Measurements from ENCODE around the gene TMEM63C.

TMEM63C gene

DNA sequence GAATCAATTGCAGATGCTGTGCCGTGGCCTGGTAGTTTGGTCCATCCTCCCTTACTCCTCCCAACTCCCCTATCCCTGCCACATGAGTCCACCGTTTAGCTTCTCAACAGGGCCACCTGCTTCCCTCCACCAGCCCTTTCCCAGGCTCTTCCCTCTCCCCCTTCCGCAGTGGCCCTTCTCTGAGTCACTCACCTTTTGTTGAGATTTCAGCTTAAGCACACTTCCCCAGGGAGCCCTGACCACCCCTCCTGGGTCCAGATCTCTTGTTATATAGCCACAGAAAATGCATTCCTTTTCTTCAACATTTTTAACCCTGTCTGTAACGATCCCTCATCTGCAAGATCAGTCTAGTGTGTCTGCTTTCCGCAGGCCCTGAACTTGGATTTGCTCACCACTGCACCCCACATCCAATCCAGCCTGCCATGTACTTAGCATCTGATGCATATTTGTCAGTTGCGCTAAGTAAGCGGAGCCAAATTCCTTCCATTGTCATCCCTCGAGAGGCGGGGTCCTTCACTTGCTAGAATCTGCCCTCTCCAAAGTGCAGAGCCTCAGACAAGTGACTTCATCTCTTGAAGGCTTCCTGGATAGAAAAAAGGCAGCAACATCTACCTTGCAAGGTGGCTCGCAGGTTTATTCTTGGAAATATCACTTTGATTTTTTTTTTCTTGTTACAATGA is 41.1 kb downstream of the TMEM63C start:
- DNase-seq, result peak in 2 of 3 experiments; percentile 27 to 45

GRCh38 chr14:77224212-77224611 is 42.6 kb downstream of the TMEM63C start:
- DNase-seq, result no peak

GRCh38 chr14:77225254-77225653 is 43.7 kb downstream of the TMEM63C start:
- no peak for DNase-seq

- DNase-seq, result no peak
Measured at GRCh38 chr14:77225892-77226557, 44.4 kb downstream of the TMEM63C start.

DNA sequence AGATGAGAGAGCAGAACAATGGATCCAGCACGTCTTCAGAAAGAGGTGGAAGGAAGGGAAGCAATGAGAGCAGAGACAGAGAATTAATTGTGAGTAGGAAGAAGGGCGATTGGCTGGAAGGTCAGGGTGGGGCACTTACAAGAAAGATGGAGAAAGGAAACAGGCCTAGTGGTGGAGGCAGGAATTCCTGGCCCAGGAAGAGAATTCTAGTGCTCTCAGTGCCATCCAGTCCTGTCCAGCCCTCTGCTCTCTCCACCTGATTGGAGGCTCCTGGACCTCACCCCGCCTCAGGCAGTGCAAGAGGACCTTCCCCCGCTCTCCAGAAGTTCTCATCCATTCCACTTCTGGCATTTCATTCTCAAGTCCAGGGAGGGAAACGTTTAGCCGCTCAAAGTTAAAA is 46.5 kb downstream of the TMEM63C start:
- DNase-seq, result no peak

DNA sequence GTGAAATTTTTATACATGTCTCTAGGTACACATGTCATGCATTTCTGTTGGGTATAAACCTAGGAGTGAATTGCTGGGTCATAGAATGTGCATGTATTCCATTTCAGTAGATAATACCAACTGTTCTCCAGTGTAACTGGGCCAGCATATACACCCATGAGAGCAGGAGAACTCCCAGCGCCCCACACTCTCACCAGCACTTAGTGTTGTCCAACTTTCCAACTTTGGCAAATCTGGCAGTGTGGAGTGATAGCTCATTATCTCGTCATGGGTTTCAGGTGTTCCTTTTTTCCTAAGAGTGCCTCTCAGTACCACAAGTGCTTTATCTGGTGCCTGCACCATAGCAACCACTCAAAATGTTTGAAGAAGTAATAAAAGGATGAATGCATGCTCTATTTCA is 49.3 kb downstream of the TMEM63C start:
- peak in 1 of 3 experiments; percentile 85 for DNase-seq

GRCh38 chr14:77231721-77232120 is 50.1 kb downstream of the TMEM63C start:
- no peak for DNase-seq

DNA sequence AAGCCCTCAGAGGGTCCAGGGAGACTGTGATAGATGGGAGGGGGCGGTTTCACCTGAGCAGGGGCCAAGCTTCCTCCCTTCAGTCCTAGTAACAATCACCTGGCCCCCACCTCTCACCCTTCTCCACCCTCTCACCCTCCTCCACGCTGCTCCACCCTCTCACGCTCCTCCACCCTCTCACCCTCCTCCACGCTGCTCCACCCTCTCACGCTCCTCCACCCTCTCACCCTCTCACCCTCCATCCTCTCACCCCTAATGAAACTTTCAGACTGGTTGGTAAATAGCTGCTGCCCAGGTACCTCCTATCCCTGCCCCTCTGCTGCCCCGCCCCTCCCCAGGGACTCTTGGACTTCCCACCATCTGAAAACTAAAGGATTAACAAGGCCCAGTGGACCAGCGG is 55.2 kb downstream of the TMEM63C start:
- no peak for DNase-seq

- DNase-seq, result no peak
Measured at GRCh38 chr14:77238356-77238755, 56.8 kb downstream of the TMEM63C start.

GRCh38 chr14:77238996-77239395 is 57.4 kb downstream of the TMEM63C start:
- no peak for DNase-seq

DNA sequence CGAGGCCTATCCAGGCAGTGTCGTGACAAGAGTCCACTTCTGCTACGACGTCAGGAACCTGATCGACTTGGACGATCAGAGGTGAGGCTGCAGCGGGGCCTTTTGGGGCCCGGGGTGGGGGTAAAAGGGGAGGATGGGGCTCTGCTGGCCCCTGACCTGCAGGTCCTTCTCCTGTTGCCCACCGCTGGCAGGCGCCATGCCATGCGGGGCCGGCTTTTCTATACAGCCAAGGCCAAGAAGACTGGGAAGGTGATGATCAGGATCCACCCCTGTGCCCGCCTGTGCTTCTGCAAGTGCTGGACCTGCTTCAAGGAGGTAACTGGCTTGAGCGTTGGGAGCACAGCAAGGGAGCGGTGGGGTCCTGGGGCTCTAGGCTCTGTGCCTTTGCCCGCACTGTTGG is 57.8 kb downstream of the TMEM63C start:
- no peak for DNase-seq

GRCh38 chr14:77240336-77240915 is 58.8 kb downstream of the TMEM63C start:
- DNase-seq, result peak in 1 of 3 experiments; percentile 16

DNA sequence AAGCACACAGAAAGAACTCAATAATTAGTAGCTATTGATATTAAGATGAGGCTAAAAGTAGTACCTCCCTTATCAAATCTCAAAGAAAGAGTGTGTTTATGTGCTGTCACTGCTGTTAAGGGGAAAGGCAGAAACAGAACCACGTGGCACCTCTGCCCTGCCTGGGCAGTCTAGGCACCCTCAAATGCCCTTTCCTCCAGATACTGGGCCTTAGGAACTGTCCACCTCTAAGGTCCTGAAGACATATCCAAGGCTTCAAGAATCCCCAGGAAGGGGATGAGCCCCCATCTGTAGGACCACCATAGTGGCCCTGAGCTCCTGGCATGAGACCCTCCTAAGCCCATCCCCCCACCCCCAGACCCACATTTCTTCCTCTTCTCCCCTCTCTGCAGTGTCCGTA is 60.4 kb downstream of the TMEM63C start:
- DNase-seq, result no peak

GRCh38 chr14:77242752-77243151 is 61.2 kb downstream of the TMEM63C start:
- no peak for DNase-seq

DNA sequence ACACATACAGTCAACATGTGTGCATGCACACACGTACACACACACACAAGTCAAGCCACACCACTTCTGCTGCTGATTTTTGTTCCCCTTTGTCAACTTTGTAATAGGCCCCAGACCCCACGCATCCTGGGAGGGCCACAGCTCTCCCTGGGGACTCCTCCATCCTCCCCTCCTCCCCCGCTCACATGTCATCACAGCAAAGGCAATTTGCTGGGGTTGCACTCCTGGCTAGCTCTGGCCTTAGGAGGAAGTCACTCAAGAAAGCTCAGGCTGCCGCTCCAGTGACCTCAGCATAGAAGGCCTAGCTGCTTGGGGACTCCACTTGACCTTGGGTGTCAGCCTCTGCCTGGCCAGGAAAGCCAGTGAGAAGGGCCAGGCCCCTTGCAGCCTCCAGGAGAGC is 62.3 kb downstream of the TMEM63C start:
- DNase-seq, result no peak

DNA sequence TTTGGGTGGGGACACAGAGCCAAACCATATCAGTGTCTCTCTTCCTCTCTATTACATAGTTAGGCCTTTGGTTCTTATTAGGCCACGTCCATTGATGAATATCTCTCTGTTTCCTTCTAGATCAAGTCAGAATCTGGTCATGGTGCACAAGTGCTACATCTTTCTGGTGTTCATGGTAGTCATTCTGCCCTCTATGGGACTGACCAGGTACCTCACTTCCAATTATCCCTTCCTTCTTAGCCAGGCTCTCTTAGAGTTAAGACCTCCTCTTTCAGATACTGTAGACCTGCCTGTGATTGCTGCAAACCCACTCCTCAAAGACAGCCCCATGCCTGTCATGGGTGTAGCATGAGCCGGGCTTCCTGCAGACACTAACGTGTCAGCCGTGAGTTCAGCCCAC is 64.2 kb downstream of the TMEM63C start:
- DNase-seq, result peak in 1 of 3 experiments; percentile 15

DNA sequence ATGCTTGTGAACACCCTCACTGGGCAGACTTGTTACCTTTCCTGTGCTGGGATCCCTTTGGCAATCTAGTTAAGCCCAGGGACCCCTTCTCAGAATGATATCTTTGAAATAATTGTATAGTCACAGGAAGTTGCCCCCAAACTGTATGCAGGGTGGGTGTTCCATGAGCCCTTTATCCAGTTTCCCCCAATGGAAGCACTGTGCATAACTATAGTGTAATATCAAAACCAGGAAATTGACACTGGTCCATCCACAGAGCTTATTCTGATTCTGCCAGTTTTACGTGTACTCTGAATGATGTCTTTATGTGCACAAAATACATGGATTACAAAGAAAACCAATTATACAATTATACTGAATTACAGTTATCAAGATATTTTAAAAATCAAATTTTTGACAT is 65.2 kb downstream of the TMEM63C start:
- no peak for DNase-seq

GRCh38 chr14:77248666-77249065 is 67.1 kb downstream of the TMEM63C start:
- no peak for DNase-seq

DNA sequence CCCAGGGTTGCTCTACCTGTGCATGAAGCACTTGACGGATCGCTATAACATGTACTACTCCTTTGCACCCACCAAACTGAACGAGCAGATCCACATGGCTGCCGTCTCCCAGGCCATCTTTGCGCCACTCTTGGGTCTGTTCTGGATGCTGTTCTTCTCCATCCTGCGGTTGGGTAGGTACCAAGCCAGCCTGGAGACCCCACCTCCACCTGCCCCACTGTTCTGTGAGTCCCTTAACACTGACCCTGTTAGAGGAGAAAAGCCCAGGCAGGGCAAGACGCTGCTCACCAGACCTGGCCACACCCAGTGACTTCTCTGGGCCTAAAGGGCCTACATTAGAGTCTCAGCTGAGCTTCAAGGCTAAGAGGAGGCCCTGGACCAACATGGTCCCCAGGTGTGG is 67.7 kb downstream of the TMEM63C start:
- no peak for DNase-seq

DNA sequence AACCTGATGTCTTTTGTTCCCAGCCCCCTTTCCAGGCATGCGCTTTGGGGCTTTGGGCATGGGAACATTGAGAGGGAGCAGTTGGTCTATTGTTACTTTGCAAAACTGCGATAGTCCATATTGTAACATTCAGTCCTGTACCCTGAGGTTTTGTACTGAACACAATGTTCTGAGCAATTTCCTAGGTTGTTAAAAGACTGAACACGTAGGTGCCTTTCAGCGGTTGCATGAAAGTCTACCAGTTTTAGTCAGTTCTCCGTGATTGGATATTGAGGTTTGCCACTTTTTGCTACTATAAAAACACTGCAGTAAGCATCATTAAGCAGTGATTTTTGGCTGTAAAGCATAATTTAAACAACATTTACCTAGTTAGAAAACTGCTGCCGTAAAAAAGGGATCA is 69.3 kb downstream of the TMEM63C start:
- no peak for DNase-seq

DNA sequence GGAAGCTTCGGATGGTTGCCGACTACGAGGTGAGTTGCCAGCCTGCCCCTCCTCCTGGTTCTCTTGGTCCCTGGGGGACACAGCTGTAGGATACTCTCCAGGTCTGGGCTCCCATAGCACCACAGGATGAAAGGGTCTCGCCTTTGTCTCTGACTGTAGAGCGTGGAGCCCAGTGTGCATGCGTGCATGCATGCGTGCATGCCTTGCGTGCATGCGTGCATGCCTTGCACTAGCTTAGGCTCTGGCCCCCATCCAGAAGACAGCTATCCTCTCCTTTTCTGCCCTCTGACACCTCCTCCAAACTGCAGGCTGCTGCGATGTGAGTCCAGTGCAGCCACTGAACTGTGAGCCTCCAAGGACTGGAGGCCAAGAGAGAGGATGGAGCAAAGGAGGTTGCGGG is 70.3 kb downstream of the TMEM63C start:
- no peak for DNase-seq

GRCh38 chr14:77253333-77254190 is 72.0 kb downstream of the TMEM63C start:
- no peak for DNase-seq

DNA sequence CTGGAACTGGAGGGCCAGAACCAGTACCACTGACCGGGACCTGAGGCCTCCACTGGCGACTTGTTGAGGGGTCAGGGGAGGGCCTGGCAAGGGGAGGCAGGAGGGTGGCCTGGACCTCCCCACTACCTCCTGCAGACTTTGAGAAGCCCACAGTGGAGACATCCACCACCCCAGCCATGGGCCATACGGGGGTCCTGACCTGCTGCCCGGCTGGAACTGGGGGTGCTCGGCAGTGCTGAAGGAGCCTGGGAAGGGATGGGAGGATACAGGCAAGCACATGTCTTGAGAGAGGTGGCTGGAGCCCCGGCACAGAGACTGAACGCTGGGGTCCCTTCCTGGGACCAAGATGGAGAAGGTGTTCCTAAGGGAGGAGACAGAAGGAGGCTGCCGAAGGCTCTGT is 75.1 kb downstream of the TMEM63C start:
- no peak for DNase-seq
